Measurements from ENCODE around the gene CAPN6.

CAPN6 gene
- 0 to 0.06 (median 0) reads per million in 9 experiments for total RNA-seq

DNA sequence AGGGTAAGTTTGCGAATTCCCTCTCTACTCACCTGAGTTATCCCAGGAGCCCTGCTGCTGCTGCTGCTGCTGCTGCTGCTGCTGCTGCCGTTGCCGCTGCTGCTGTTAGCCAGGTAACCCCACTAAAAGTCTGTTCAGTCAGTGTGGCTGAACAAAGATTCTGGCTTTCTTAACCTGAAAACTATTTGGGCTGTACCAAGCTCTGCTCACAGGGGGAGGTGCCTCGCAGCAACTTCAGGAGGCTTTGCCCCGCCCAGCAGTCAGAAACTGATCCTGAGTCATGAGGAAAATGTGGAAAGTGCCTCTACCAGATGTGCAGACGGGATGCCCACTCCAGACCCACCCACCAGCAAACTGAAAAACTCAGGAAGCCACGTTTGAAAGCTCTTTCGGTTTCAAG lies at the start of gene CAPN6:
TSS of gene CAPN6 (minus strand) at position 145 of the 400 bp plus-strand sequence. CDS start 6,547 bp downstream, outside the sequence.
- ATAC-seq (replicated peaks): no peak
- H3K27me3 Mint-ChIP-seq: peaks cover 7 to 31% of the 10 kb centered on the region in 2 donors

GRCh38 chrX:111319451-111319850 lies 49.2 kb upstream of the CAPN6 start:
- Mint-ChIP-seq H3K4me1 (ENCODE audit: low read depth in 2 of 2) (no peaks in the 10 kb centered on the region), H3K9me3 (no peaks in the 10 kb centered on the region), H3K4me3 (no peak overlapping the region), H3K27me3 (no peaks in the 10 kb centered on the region), H3K27ac (no peak overlapping the region), H3K36me3 (ENCODE audit: insufficient read depth) (no peaks in the 10 kb centered on the region)
- ATAC-seq (replicated peaks) (no peak), DNase-seq (no peak)

More for the DNA sequence above, at the start of gene CAPN6:
- Mint-ChIP-seq H3K36me3 (ENCODE audit: insufficient read depth) (no peaks in the 10 kb centered on the region), H3K27ac (no peak within 1 kb of the TSS), H3K4me1 (ENCODE audit: low read depth in 2 of 2) (no peaks in the 10 kb centered on the region), H3K9me3 (no peaks in the 10 kb centered on the region), H3K4me3 (no peak within 1 kb of the TSS)
- no peak for DNase-seq

- Mint-ChIP-seq H3K4me3 (no peak overlapping the region), H3K36me3 (ENCODE audit: insufficient read depth) (no peaks in the 10 kb centered on the region), H3K4me1 (ENCODE audit: low read depth in 2 of 2) (no peaks in the 10 kb centered on the region), H3K27me3 (no peaks in the 10 kb centered on the region), H3K9me3 (no peaks in the 10 kb centered on the region), H3K27ac (no peak overlapping the region)
- ATAC-seq (replicated peaks) (no peak), DNase-seq (no peak)
These were observed 48.6 kb upstream of the CAPN6 start for GRCh38 chrX:111318901-111319300.

DNA sequence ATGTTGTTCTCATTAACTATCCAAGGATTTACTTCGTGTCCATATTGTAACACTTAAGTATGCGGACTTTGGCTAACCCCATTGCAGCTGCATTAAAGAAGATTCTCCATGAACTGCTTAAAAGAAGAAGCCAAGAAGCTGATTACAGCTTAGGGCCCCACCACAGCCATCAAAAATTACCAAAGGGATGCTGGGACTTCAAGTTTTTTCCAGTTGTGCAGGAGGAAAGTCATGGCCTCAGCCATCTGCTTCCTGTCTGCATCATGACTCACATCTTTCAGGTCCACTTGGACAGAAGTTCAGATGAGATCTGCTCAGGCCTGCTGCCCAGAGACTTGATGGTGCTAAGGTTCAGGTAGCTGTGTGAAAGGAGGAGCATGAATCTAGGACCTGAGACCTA lies 38.8 kb upstream of the CAPN6 start:
- Mint-ChIP-seq H3K27ac (no peak overlapping the region), H3K27me3 (peaks cover 0 to 7% of the 10 kb centered on the region in 2 donors), H3K36me3 (ENCODE audit: insufficient read depth) (no peaks in the 10 kb centered on the region), H3K9me3 (peaks cover 0 to 7% of the 10 kb centered on the region in 2 donors), H3K4me3 (no peak overlapping the region), H3K4me1 (ENCODE audit: low read depth in 2 of 2) (no peaks in the 10 kb centered on the region)
- DNase-seq (no peak), ATAC-seq (replicated peaks) (no peak)

- no peaks in the 10 kb centered on the region for H3K36me3 Mint-ChIP-seq (ENCODE audit: insufficient read depth)
- H3K9me3 Mint-ChIP-seq: peaks cover 0 to 2% of the 10 kb centered on the region in 2 donors
- peaks cover 0 to 7% of the 10 kb centered on the region in 2 donors for H3K27me3 Mint-ChIP-seq
- no peak overlapping the region for H3K4me3 Mint-ChIP-seq
- no peak overlapping the region for H3K27ac Mint-ChIP-seq
- ATAC-seq (replicated peaks): no peak
- H3K4me1 Mint-ChIP-seq (ENCODE audit: low read depth in 2 of 2): no peaks in the 10 kb centered on the region
- no peak for DNase-seq
These were observed 37.8 kb upstream of the CAPN6 start for GRCh38 chrX:111308039-111308438.

GRCh38 chrX:111302284-111302683 lies 32.0 kb upstream of the CAPN6 start:
- Mint-ChIP-seq H3K9me3 (no peaks in the 10 kb centered on the region), H3K27me3 (no peaks in the 10 kb centered on the region), H3K27ac (no peak overlapping the region), H3K36me3 (ENCODE audit: insufficient read depth) (no peaks in the 10 kb centered on the region), H3K4me3 (no peak overlapping the region), H3K4me1 (ENCODE audit: low read depth in 2 of 2) (no peaks in the 10 kb centered on the region)
- no peak for DNase-seq
- ATAC-seq (replicated peaks): no peak

- Mint-ChIP-seq H3K27ac (no peak overlapping the region), H3K27me3 (peaks cover 0 to 13% of the 10 kb centered on the region in 2 donors), H3K4me1 (ENCODE audit: low read depth in 2 of 2) (no peaks in the 10 kb centered on the region), H3K4me3 (no peak overlapping the region), H3K9me3 (no peaks in the 10 kb centered on the region), H3K36me3 (ENCODE audit: insufficient read depth) (no peaks in the 10 kb centered on the region)
- DNase-seq (no peak), ATAC-seq (replicated peaks) (no peak)
These were observed 18.6 kb upstream of the CAPN6 start for GRCh38 chrX:111288841-111289240.

GRCh38 chrX:111284631-111285293 lies 14.5 kb upstream of the CAPN6 start:
- H3K27ac Mint-ChIP-seq: no peak overlapping the region
- no peaks in the 10 kb centered on the region for H3K4me1 Mint-ChIP-seq (ENCODE audit: low read depth in 2 of 2)
- ATAC-seq (replicated peaks): no peak
- no peak overlapping the region for H3K4me3 Mint-ChIP-seq
- DNase-seq: no peak
- H3K9me3 Mint-ChIP-seq: no peaks in the 10 kb centered on the region
- no peaks in the 10 kb centered on the region for H3K36me3 Mint-ChIP-seq (ENCODE audit: insufficient read depth)
- no peaks in the 10 kb centered on the region for H3K27me3 Mint-ChIP-seq

GRCh38 chrX:111283446-111283845 lies 13.2 kb upstream of the CAPN6 start:
- H3K27me3 Mint-ChIP-seq: no peaks in the 10 kb centered on the region
- H3K27ac Mint-ChIP-seq: no peak overlapping the region

DNA sequence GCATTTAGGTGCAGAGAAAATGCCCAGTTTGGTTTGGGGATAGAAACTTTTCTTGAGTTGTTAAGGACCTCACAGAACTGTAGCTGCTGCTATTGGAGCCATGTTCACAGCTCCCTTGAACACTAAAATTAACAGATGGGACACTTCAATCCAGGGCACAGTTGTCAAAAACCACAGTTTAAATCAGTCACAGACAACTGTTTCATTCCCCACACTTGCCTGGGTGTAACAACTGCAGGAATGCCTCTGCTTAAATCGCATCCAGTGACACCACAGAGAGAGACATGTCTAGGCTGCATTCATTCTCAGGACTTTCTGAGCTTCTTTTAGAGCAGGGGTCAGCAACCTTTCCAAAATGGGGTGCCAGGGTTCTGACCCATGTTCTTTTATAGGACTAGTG lies 12.7 kb upstream of the CAPN6 start:
- Mint-ChIP-seq H3K27me3 (no peaks in the 10 kb centered on the region), H3K27ac (no peak overlapping the region), H3K4me1 (ENCODE audit: low read depth in 2 of 2) (no peaks in the 10 kb centered on the region), H3K4me3 (no peak overlapping the region), H3K9me3 (no peaks in the 10 kb centered on the region), H3K36me3 (ENCODE audit: insufficient read depth) (no peaks in the 10 kb centered on the region)
- DNase-seq (no peak), ATAC-seq (replicated peaks) (no peak)

More at GRCh38 chrX:111283446-111283845, 13.2 kb upstream of the CAPN6 start:
- ATAC-seq (replicated peaks): no peak
- Mint-ChIP-seq H3K4me3 (no peak overlapping the region), H3K4me1 (ENCODE audit: low read depth in 2 of 2) (no peaks in the 10 kb centered on the region), H3K36me3 (ENCODE audit: insufficient read depth) (no peaks in the 10 kb centered on the region), H3K9me3 (no peaks in the 10 kb centered on the region)
- DNase-seq: no peak

DNA sequence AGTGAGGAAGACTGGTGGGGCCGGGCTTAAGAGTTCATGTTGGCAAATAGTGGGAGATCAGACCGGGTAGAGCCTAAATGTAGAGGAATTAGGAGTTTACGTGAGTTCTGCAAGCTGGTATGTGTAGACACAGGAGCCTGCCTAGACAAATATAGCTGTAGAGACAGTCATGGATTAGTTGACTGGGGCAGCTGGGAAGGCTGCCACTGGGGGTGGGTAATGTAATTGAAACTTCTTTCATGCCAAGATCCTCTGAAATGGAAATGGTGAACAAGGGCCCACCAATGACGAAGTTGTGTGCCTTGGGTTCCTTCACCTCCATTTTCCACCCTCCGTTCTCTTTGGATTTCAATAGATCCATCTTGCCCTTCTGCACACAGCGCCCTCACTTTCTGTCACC lies 11.9 kb upstream of the CAPN6 start:
- no peak overlapping the region for H3K4me3 Mint-ChIP-seq

DNA sequence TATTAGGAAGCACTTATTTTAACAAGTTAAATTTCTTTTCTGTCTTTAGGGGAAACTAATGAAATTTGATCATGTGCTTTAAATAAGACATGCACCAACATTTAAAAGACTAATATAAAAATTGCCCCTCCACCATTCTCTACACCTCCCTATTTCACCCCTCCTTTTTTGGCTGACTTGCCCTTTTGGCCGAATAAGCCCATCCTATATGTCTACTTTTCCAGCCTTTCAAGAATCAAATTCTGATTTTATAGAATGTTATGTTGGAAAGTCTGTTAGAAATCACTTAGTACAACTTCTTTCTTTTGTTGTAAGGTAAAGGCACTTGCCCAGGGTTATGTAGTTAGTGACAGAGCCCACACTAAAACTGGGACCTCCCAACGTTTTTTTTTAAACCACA lies 1.8 kb downstream of the CAPN6 start:
- Mint-ChIP-seq H3K9me3 (no peaks in the 10 kb centered on the region), H3K27ac (no peak overlapping the region), H3K36me3 (ENCODE audit: insufficient read depth) (no peaks in the 10 kb centered on the region), H3K4me3 (no peak overlapping the region), H3K4me1 (ENCODE audit: low read depth in 2 of 2) (no peaks in the 10 kb centered on the region), H3K27me3 (peaks cover 7 to 23% of the 10 kb centered on the region in 2 donors)
- DNase-seq: no peak
- ATAC-seq (replicated peaks): no peak

More for the DNA sequence above, 11.9 kb upstream of the CAPN6 start:
- Mint-ChIP-seq H3K27me3 (no peaks in the 10 kb centered on the region), H3K36me3 (ENCODE audit: insufficient read depth) (no peaks in the 10 kb centered on the region), H3K4me1 (ENCODE audit: low read depth in 2 of 2) (no peaks in the 10 kb centered on the region), H3K27ac (no peak overlapping the region), H3K9me3 (no peaks in the 10 kb centered on the region)
- no peak for ATAC-seq (replicated peaks)
- no peak for DNase-seq

- no peaks in the 10 kb centered on the region for H3K4me1 Mint-ChIP-seq (ENCODE audit: low read depth in 2 of 2)
- no peak overlapping the region for H3K27ac Mint-ChIP-seq
- no peaks in the 10 kb centered on the region for H3K36me3 Mint-ChIP-seq (ENCODE audit: insufficient read depth)
- no peaks in the 10 kb centered on the region for H3K9me3 Mint-ChIP-seq
- peaks cover 0 to 14% of the 10 kb centered on the region in 2 donors for H3K27me3 Mint-ChIP-seq
- DNase-seq (no peak), ATAC-seq (replicated peaks) (no peak)
- H3K4me3 Mint-ChIP-seq: no peak overlapping the region
These were observed 4.8 kb downstream of the CAPN6 start for GRCh38 chrX:111265486-111265885.

GRCh38 chrX:111264385-111264784 lies 5.9 kb downstream of the CAPN6 start:
- DNase-seq: no peak
- no peaks in the 10 kb centered on the region for H3K9me3 Mint-ChIP-seq
- H3K4me1 Mint-ChIP-seq (ENCODE audit: low read depth in 2 of 2): no peaks in the 10 kb centered on the region
- peaks cover 0 to 14% of the 10 kb centered on the region in 2 donors for H3K27me3 Mint-ChIP-seq
- no peaks in the 10 kb centered on the region for H3K36me3 Mint-ChIP-seq (ENCODE audit: insufficient read depth)
- H3K4me3 Mint-ChIP-seq: no peak overlapping the region
- ATAC-seq (replicated peaks): no peak
- H3K27ac Mint-ChIP-seq: no peak overlapping the region

All from effector memory CD8-positive, alpha-beta T cell (primary cell).